ENCODE measurements around the gene ISOC2.

The ISOC2 gene

GRCh38 chr19:55461259-55461973 is at the start of gene ISOC2:
Gene ISOC2 (minus strand): TSS chr19:55461642. CDS start chr19:55456486, 5,156 bp downstream.
- TF ChIP-seq CTCF (IDR thresholded peaks at IDR 0.05; ENCODE audit: low read depth, low read length), result no peak
- DNase-seq (ENCODE audit: extremely low read depth, low read depth), result peak; percentile 100

- TF ChIP-seq CTCF (IDR thresholded peaks at IDR 0.05; ENCODE audit: low read depth, low read length), result no peak
- no peak for DNase-seq (ENCODE audit: extremely low read depth, low read depth)
Measured at GRCh38 chr19:55508120-55508519, 46.7 kb upstream of the ISOC2 start.

GRCh38 chr19:55504981-55505380 is 43.5 kb upstream of the ISOC2 start:
- TF ChIP-seq CTCF (IDR thresholded peaks at IDR 0.05; ENCODE audit: low read depth, low read length), result no peak
- DNase-seq (ENCODE audit: extremely low read depth, low read depth), result no peak

- no peak for DNase-seq (ENCODE audit: extremely low read depth, low read depth)
- TF ChIP-seq CTCF (IDR thresholded peaks at IDR 0.05; ENCODE audit: low read depth, low read length), result no peak
Measured at GRCh38 chr19:55504252-55504603, 42.8 kb upstream of the ISOC2 start.

GRCh38 chr19:55503502-55504251 is 42.2 kb upstream of the ISOC2 start:
- peak; percentile 93 for TF ChIP-seq CTCF (IDR thresholded peaks at IDR 0.05; ENCODE audit: low read depth, low read length)
- no peak for DNase-seq (ENCODE audit: extremely low read depth, low read depth)

GRCh38 chr19:55503157-55503501 is 41.7 kb upstream of the ISOC2 start:
- no peak for TF ChIP-seq CTCF (IDR thresholded peaks at IDR 0.05; ENCODE audit: low read depth, low read length)
- no peak for DNase-seq (ENCODE audit: extremely low read depth, low read depth)

- DNase-seq (ENCODE audit: extremely low read depth, low read depth), result no peak
- TF ChIP-seq CTCF (IDR thresholded peaks at IDR 0.05; ENCODE audit: low read depth, low read length), result no peak
Measured at GRCh38 chr19:55502197-55502952, 40.9 kb upstream of the ISOC2 start.
